HepG2 (cell line): Measurements from ENCODE around the gene ZNF557. TPM values are rescaled to one million over a fixed set of nuclear protein-coding genes. Genes with fewer than 3 reads are reported as not detected.

Experiments
- ATAC-seq: fragments of 200-7000 bp; cut with Tn5 transposase; 3 replicates; pipeline ENCODE4 v1.9.1; 2020; ENCODE audit warnings: mild to moderate bottlenecking, moderate library complexity
- BruUV-seq: library from RNA; stranded (reverse); fragments of 400-500 nt; replicated peaks from 2 replicates; lab custom pipeline; 2021; lab: Mats Ljungman, UMichigan
- CTCF ChIA-PET: fragments of 300-600 bp; formaldehyde crosslinking; extraction: SDS; loops from one replicate; lab custom pipeline; 2021; ENCODE audit warnings: low total read pairs, inconsistent platforms, low intra/inter-chr PET ratio; lab: Yijun Ruan, JAX
- POLR2A ChIA-PET: fragments of 350-600 bp; sonication (Branson Sonifier 250); formaldehyde crosslinking; loops from one replicate; lab custom pipeline; 2020; ENCODE audit warnings: antibody characterized with exemption, inconsistent platforms; lab: Yijun Ruan, JAX
- DNase-seq: peaks from one replicate; pipeline ENCODE4 v3.0.0-alpha.2; 2015; ENCODE audit warnings: low spot score
- FAIRE-seq: peaks from 3 replicates; lab custom pipeline; 2011; peaks lifted over from hg19 to GRCh38; lab: Jason Lieb, UNC
- H2AFZ ChIP-seq: one replicate; pipeline ENCODE4 v1.6.1; 2011; ENCODE audit warnings: low read length, inconsistent platforms
- H3K27ac ChIP-seq: fragments of 300-600 bp; 3 replicates; pipeline ENCODE4 v1.8.0; 2011; ENCODE audit warnings: mixed run types, mild to moderate bottlenecking, mixed read lengths, low read length, inconsistent platforms; ENCODE audit not compliant: insufficient read depth; ENCODE audit errors: extremely low read length
- H3K27me3 ChIP-seq, 2 experiments: fragments of 200-600 bp in 1 of 2; 2 replicates in 1 of 2; 3 replicates in 1 of 2; pipeline versions ENCODE4 v1.6.0 to v1.8.0; 2011; ENCODE audit warnings: low read length in 2 of 2, mild to moderate bottlenecking in 2 of 2, moderate library complexity in 2 of 2, inconsistent platforms in 1 of 2; ENCODE audit not compliant: insufficient read depth in 2 of 2, control insufficient read depth in 1 of 2
- H3K36me3 ChIP-seq, 2 experiments: fragments of 200-600 bp in 1 of 2; replicated peaks in 1 of 2; 2 replicates in 1 of 2; 3 replicates in 1 of 2; pipeline versions ENCODE4 v1.5.1 to v1.8.0; 2011; ENCODE audit warnings: low read length in 2 of 2, inconsistent platforms in 1 of 2; ENCODE audit not compliant: insufficient read depth in 2 of 2, control insufficient read depth in 1 of 2
- H3K4me1 ChIP-seq: 2 replicates; pipeline ENCODE4 v1.5.1; 2012; ENCODE audit warnings: low read length, inconsistent platforms; ENCODE audit not compliant: insufficient read depth
- H3K4me2 ChIP-seq: 2 replicates; pipeline ENCODE4 v1.6.0; 2011; ENCODE audit warnings: low read depth, low read length, inconsistent platforms
- H3K4me3 ChIP-seq, 3 experiments: fragments of 200-600 bp in 1 of 3; sonication (generic), shearing (Covaris generic) in 1 of 3; replicated peaks in 1 of 3; 2 replicates each; pipeline ENCODE4 v1.5.1; 2011 to 2016; ENCODE audit warnings: low read length in 3 of 3, inconsistent platforms in 2 of 3, low read depth in 2 of 3, mild to moderate bottlenecking in 2 of 3, control low read depth in 1 of 3, mixed read lengths in 1 of 3; ENCODE audit not compliant: insufficient read depth in 1 of 3
- H3K79me2 ChIP-seq: one replicate; pipeline ENCODE4 v1.6.1; 2011; ENCODE audit warnings: low read length, inconsistent platforms; ENCODE audit not compliant: insufficient read depth
- H3K9ac ChIP-seq: 2 replicates; pipeline ENCODE4 v1.6.0; 2011; ENCODE audit warnings: mild to moderate bottlenecking, low read depth, low read length, inconsistent platforms; ENCODE audit not compliant: insufficient read depth
- H3K9me3 ChIP-seq: 2 replicates; pipeline ENCODE4 v1.5.1; 2012; ENCODE audit warnings: mild to moderate bottlenecking, low read length
- H4K20me1 ChIP-seq: 2 replicates; pipeline ENCODE4 v1.6.0; 2011; ENCODE audit warnings: inconsistent platforms, mild to moderate bottlenecking, low read length, moderate library complexity; ENCODE audit not compliant: insufficient read depth
- TEAD3 ChIP-seq: optimal IDR thresholded peaks from 2 replicates; pipeline ENCODE3; 2016; ENCODE audit warnings: borderline replicate concordance
- ZHX2 ChIP-seq, 2 experiments: sonication (generic) in 1 of 2; formaldehyde crosslinking in 1 of 2; IDR thresholded peaks; 2 replicates each; pipeline versions ENCODE4 v1.6.1 to v1.9.0; 2014 to 2022; ENCODE audit warnings: antibody characterized with exemption in 1 of 2, borderline replicate concordance in 1 of 2, inconsistent platforms in 1 of 2, low read depth in 1 of 2, missing genetic modification reagents in 1 of 2
- ZMYM3 ChIP-seq: sonication (generic); formaldehyde crosslinking; IDR thresholded peaks from 2 replicates; pipeline ENCODE4 v1.5.1; 2020; ENCODE audit warnings: mild to moderate bottlenecking, missing genetic modification reagents
- WGBS: methylation state at CpG from one replicate; pipeline ENCODE4 v1.1.6; 2017; ENCODE audit warnings: low lambda C conversion rate; 5-methylcytosine and 5-hydroxymethylcytosine counted together
- in situ Hi-C: cut with HindIII; loops from 2 replicates; pipeline ENCODE4 v1.10.0; 2017; ENCODE audit warnings: low pct_unique_long_range_greater_than_20kb; ENCODE audit not compliant: extremely low pct_ligation_motif_present
- intact Hi-C: fragments of 100-400 bp; cut with micrococcal nuclease; formaldehyde crosslinking; loops from one replicate; pipeline ENCODE4 v1.10.0; 2022; ENCODE audit not compliant: unreplicated experiment
- polyA plus RNA-seq, 8 experiments: library from polyadenylated mRNA; depleted of rRNA in 3 of 8; stranded (reverse) in 7 of 8; unstranded in 1 of 8; fragments of >200 nt; fragmentation: Illumina TruSeq in 4 of 8; extraction: Trizol in 4 of 8; gene quantifications; 2 replicates each; pipeline versions ENCODE4 v1.2.1 to v1.2.3, GENCODE V29; 2011 to 2016; ENCODE audit warnings: low read depth in 4 of 8, missing spikeins in 1 of 8, mixed read lengths in 1 of 8; ENCODE audit not compliant: insufficient read depth in 1 of 8
- total RNA-seq, 5 experiments: library from RNA; depleted of rRNA; stranded (reverse); fragments of >200 nt; fragmentation: Illumina TruSeq; extraction: Trizol; gene quantifications; 2 replicates each; pipeline ENCODE4 v1.2.3, GENCODE V29; 2016; ENCODE audit warnings: low read depth in 1 of 5

The ZNF557 gene
- total and polyA plus RNA-seq, 2 of the 13 experiments (the other 11 are each of a cell fraction or from before 2014, with no cell fraction given), result 2.1 to 7.8 TPM

GRCh38 chr19:7109678-7110289 is 40.3 kb downstream of the ZNF557 start:
- CTCF ChIA-PET, result interaction anchor here (0.8 kb wide), 1 partner anchor 10 kb away, joined by 3 read pairs; no protein-coding TSS in a partner anchor

More at GRCh38 chr19:7109678-7110289, 40.3 kb downstream of the ZNF557 start:
- no TSS peak for BruUV-seq
- no peaks in the 10 kb centered on the region for H3K79me2 ChIP-seq
- peak; percentile 68 for ATAC-seq
- TF ChIP-seq TEAD3 (peak; percentile 49), ZHX2 (IDR thresholded peaks at IDR 0.05; ENCODE audit: low read depth) (no peak), ZHX2 (CRISPR knock-in tag; IDR thresholded peaks at IDR 0.05; ENCODE audit: borderline replicate concordance) (no peak), ZMYM3 (peak; percentile 63; the same call in 1 of the 2 replicates)
- H2AFZ ChIP-seq, result no peak overlapping the region
- DNase-seq, result peak; percentile 11
- H3K9ac ChIP-seq, result no peak overlapping the region
- POLR2A ChIA-PET, result no interaction called here
- H3K9me3 ChIP-seq, result no peaks in the 10 kb centered on the region
- peak overlapping the region; percentile 24 for H3K4me2 ChIP-seq
- no peak for FAIRE-seq
- H3K4me3 ChIP-seq, result no peak overlapping the region
- H3K27me3 ChIP-seq, result no peaks in the 10 kb centered on the region
- no peaks in the 10 kb centered on the region for H3K36me3 ChIP-seq
- H3K27ac ChIP-seq, result no peak overlapping the region
- in situ Hi-C loops (loop anchor here (10.0 kb wide), 1 partner anchor 235 kb away; the partner anchor contains the start of gene ARHGEF18), intact Hi-C loops (no loop called here)
- 35% methylated on average over 7 of the region's 8 CpGs for WGBS
- peaks cover 9% of the 10 kb centered on the region for H3K4me1 ChIP-seq
- no peaks in the 10 kb centered on the region for H4K20me1 ChIP-seq
